Glutamatergic neuron (in vitro differentiated cells): ENCODE data around the gene USH2A. TPM values are rescaled to one million over a fixed set of nuclear protein-coding genes. Genes with fewer than 3 reads are reported as not detected.
"Not testable (repeated sequence)": the region's sequence is repeated elsewhere in the genome, so short reads cannot be mapped to it uniquely, and the experiment has no call there.

Experiments
- DNase-seq: peaks from one replicate; pipeline ENCODE4 v3.0.0; 2022
- H3K27ac Mint-ChIP-seq: one replicate; pipeline ENCODE4 v1.8.0; 2020; ENCODE audit warnings: mild to moderate bottlenecking, mixed read lengths, inconsistent platforms; ENCODE audit not compliant: unreplicated experiment
- H3K27me3 Mint-ChIP-seq: one replicate; pipeline ENCODE4 v1.8.0; 2020; ENCODE audit warnings: mild to moderate bottlenecking, moderate library complexity, mixed read lengths, inconsistent platforms; ENCODE audit not compliant: unreplicated experiment
- H3K36me3 Mint-ChIP-seq: one replicate; pipeline ENCODE4 v1.8.0; 2020; ENCODE audit warnings: mild to moderate bottlenecking, mixed read lengths, inconsistent platforms; ENCODE audit not compliant: unreplicated experiment
- H3K4me1 Mint-ChIP-seq: one replicate; pipeline ENCODE4 v1.8.0; 2020; ENCODE audit warnings: mild to moderate bottlenecking, low read depth, mixed read lengths, inconsistent platforms; ENCODE audit not compliant: unreplicated experiment
- H3K4me3 Mint-ChIP-seq: one replicate; pipeline ENCODE4 v1.8.0; 2020; ENCODE audit warnings: mild to moderate bottlenecking, mixed read lengths, inconsistent platforms; ENCODE audit not compliant: unreplicated experiment
- H3K9me3 Mint-ChIP-seq: one replicate; pipeline ENCODE4 v1.8.0; 2020; ENCODE audit warnings: mild to moderate bottlenecking, moderate library complexity, mixed read lengths, inconsistent platforms; ENCODE audit not compliant: unreplicated experiment
- CTCF ChIP-seq: fragments of 200-600 bp; sonication (generic); IDR thresholded peaks from one replicate; pipeline ENCODE4 v1.5.0; 2021; ENCODE audit not compliant: partially characterized antibody, unreplicated experiment
- total RNA-seq: library from RNA; stranded (reverse); fragmentation: NEBNext Ultra II Directional; extraction: Animal tissue kit (Norgen Biotek cat#: 25700); gene quantifications from one replicate; pipeline ENCODE4 v1.2.1, GENCODE V29; 2021; ENCODE audit not compliant: unreplicated experiment

USH2A gene
- total RNA-seq, 1 donor from 2014 or later, result not detected

- H3K4me3 Mint-ChIP-seq, result no peak overlapping the region
- TF ChIP-seq CTCF, result no peak
- H3K4me1 Mint-ChIP-seq, result no peaks in the 10 kb centered on the region
- DNase-seq, result no peak
- H3K9me3 Mint-ChIP-seq, result no peaks in the 10 kb centered on the region
- no peak overlapping the region for H3K27ac Mint-ChIP-seq
- H3K27me3 Mint-ChIP-seq, result no peaks in the 10 kb centered on the region
- H3K36me3 Mint-ChIP-seq, result no peaks in the 10 kb centered on the region
Measured at GRCh38 chr1:216350186-216350585, 73.1 kb downstream of the USH2A start.

GRCh38 chr1:216346526-216346925 lies 76.7 kb downstream of the USH2A start:
- Mint-ChIP-seq H3K27me3 (peaks cover 2% of the 10 kb centered on the region), H3K4me3 (no peak overlapping the region)

GRCh38 chr1:216340542-216340941 lies 82.7 kb downstream of the USH2A start:
- H3K9me3 Mint-ChIP-seq, DNase-seq, H3K27me3 Mint-ChIP-seq, H3K27ac Mint-ChIP-seq, H3K4me1 Mint-ChIP-seq, H3K36me3 Mint-ChIP-seq, H3K4me3 Mint-ChIP-seq: not testable (repeated sequence)

More at GRCh38 chr1:216346526-216346925, 76.7 kb downstream of the USH2A start:
- H3K4me1 Mint-ChIP-seq, result no peaks in the 10 kb centered on the region
- no peaks in the 10 kb centered on the region for H3K36me3 Mint-ChIP-seq
- no peak overlapping the region for H3K27ac Mint-ChIP-seq
- no peak for TF ChIP-seq CTCF
- H3K9me3 Mint-ChIP-seq, result no peaks in the 10 kb centered on the region
- DNase-seq, result no peak

- no peaks in the 10 kb centered on the region for H3K9me3 Mint-ChIP-seq
- TF ChIP-seq CTCF, result no peak
- H3K4me1 Mint-ChIP-seq, result no peaks in the 10 kb centered on the region
- no peaks in the 10 kb centered on the region for H3K36me3 Mint-ChIP-seq
- no peaks in the 10 kb centered on the region for H3K27me3 Mint-ChIP-seq
- DNase-seq, result no peak
- no peak overlapping the region for H3K4me3 Mint-ChIP-seq
- no peak overlapping the region for H3K27ac Mint-ChIP-seq
Measured at GRCh38 chr1:216332462-216332861, 90.8 kb downstream of the USH2A start.

- no peak for TF ChIP-seq CTCF
- no peak overlapping the region for H3K4me3 Mint-ChIP-seq
- no peak for DNase-seq
- H3K36me3 Mint-ChIP-seq, result no peaks in the 10 kb centered on the region
- H3K4me1 Mint-ChIP-seq, result no peaks in the 10 kb centered on the region
- H3K27ac Mint-ChIP-seq, result no peak overlapping the region
- no peaks in the 10 kb centered on the region for H3K9me3 Mint-ChIP-seq
- no peaks in the 10 kb centered on the region for H3K27me3 Mint-ChIP-seq
Measured at GRCh38 chr1:216332003-216332402, 91.2 kb downstream of the USH2A start.

- H3K4me3 Mint-ChIP-seq, result no peak overlapping the region
- no peak for DNase-seq
- no peak overlapping the region for H3K27ac Mint-ChIP-seq
- no peak for TF ChIP-seq CTCF
- no peaks in the 10 kb centered on the region for H3K4me1 Mint-ChIP-seq
- no peaks in the 10 kb centered on the region for H3K9me3 Mint-ChIP-seq
- no peaks in the 10 kb centered on the region for H3K36me3 Mint-ChIP-seq
- no peaks in the 10 kb centered on the region for H3K27me3 Mint-ChIP-seq
Measured at GRCh38 chr1:216331211-216331610, 92.0 kb downstream of the USH2A start.
